GM18517 (cell line): ENCODE measurements around the gene APC2.

Experiments
- ATAC-seq: cut with Tn5 transposase; IDR thresholded peaks from one replicate; pipeline ENCODE4 v1.9.1; 2021; ENCODE audit warnings: mild to moderate bottlenecking, moderate library complexity; ENCODE audit not compliant: unreplicated experiment

APC2 gene

GRCh38 chr19:1445185-1445931 lies 4.6 kb upstream of the APC2 start:
- peak; percentile 62 for ATAC-seq

- no peak for ATAC-seq
Measured at GRCh38 chr19:1445932-1446712, 3.8 kb upstream of the APC2 start.

- ATAC-seq: no peak
Measured at GRCh38 chr19:1446713-1447481, 3.0 kb upstream of the APC2 start.

- no peak for ATAC-seq
Measured at GRCh38 chr19:1447504-1447903, 2.4 kb upstream of the APC2 start.

GRCh38 chr19:1447944-1448343 lies 2.0 kb upstream of the APC2 start:
- ATAC-seq: no peak

GRCh38 chr19:1450735-1451731 lies 1.1 kb downstream of the APC2 start:
- no peak for ATAC-seq

GRCh38 chr19:1451916-1452801 lies 2.2 kb downstream of the APC2 start:
- ATAC-seq: no peak

GRCh38 chr19:1452802-1453524 lies 3.0 kb downstream of the APC2 start:
- ATAC-seq: no peak

- no peak for ATAC-seq
Measured at GRCh38 chr19:1453525-1454364, 3.8 kb downstream of the APC2 start.

GRCh38 chr19:1455002-1455335 lies 5.0 kb downstream of the APC2 start:
- ATAC-seq: no peak

- no peak for ATAC-seq
Measured at GRCh38 chr19:1455336-1456120, 5.6 kb downstream of the APC2 start.

- ATAC-seq: no peak
Measured at GRCh38 chr19:1456121-1456900, 6.4 kb downstream of the APC2 start.

- no peak for ATAC-seq
Measured at GRCh38 chr19:1457031-1457739, 7.3 kb downstream of the APC2 start.

GRCh38 chr19:1457892-1458291 lies 8.0 kb downstream of the APC2 start:
- no peak for ATAC-seq

- no peak for ATAC-seq
Measured at GRCh38 chr19:1459479-1459878, 9.6 kb downstream of the APC2 start.
